IMR-90 (cell line): ENCODE measurements around the gene CACNA1D. TPM values are rescaled to one million over a fixed set of nuclear protein-coding genes. Genes with fewer than 3 reads are reported as not detected.

Experiments used
- ATAC-seq: fragments of 200-7000 bp; cut with Tn5 transposase; 2 replicates; pipeline ENCODE4 v1.9.1; 2020; ENCODE audit warnings: low read depth, mild to moderate bottlenecking, moderate library complexity
- BruUV-seq: library from RNA; stranded (reverse); fragments of 400-500 nt; replicated peaks from 2 replicates; lab custom pipeline; 2021; lab: Mats Ljungman, UMichigan
- CTCF ChIA-PET: fragments of 300-600 bp; formaldehyde crosslinking; extraction: SDS; loops from one replicate; lab custom pipeline; 2021; ENCODE audit warnings: antibody characterized with exemption; lab: Yijun Ruan, JAX
- POLR2A ChIA-PET: fragments of 300-600 bp; sonication (Branson Sonifier 250); formaldehyde crosslinking; loops from one replicate; lab custom pipeline; 2022; ENCODE audit warnings: antibody characterized with exemption; ENCODE audit not compliant: unreplicated experiment; lab: Charles Lee
- DNase-seq: peaks from one replicate; pipeline ENCODE4 v3.0.0; 2013
- H2AFZ ChIP-seq: replicated peaks from 2 replicates; pipeline ENCODE3; 2013; ENCODE audit warnings: low read length, mild to moderate bottlenecking; ENCODE audit not compliant: poor library complexity
- H2AK5ac ChIP-seq: 2 replicates; pipeline ENCODE4 v1.6.1; 2013; ENCODE audit warnings: low read depth, low read length, inconsistent platforms
- H2AK9ac ChIP-seq: replicated peaks from 2 replicates; pipeline ENCODE3; 2013; ENCODE audit warnings: mild to moderate bottlenecking, low read depth, low read length, moderate library complexity; ENCODE audit not compliant: poor library complexity
- H2BK120ac ChIP-seq: 2 replicates; pipeline ENCODE4 v1.6.1; 2013; ENCODE audit warnings: low read depth, low read length, inconsistent platforms
- H2BK15ac ChIP-seq: 3 replicates; pipeline ENCODE4 v1.6.1; 2013; ENCODE audit warnings: low read depth, low read length, inconsistent platforms
- H2BK20ac ChIP-seq: 2 replicates; pipeline ENCODE4 v1.6.1; 2013; ENCODE audit warnings: low read depth, mild to moderate bottlenecking, inconsistent platforms, low read length, moderate library complexity
- H2BK5ac ChIP-seq: 2 replicates; pipeline ENCODE4 v1.6.1; 2013; ENCODE audit warnings: mild to moderate bottlenecking, low read depth, low read length, inconsistent platforms; ENCODE audit not compliant: poor library complexity, severe bottlenecking
- H3K14ac ChIP-seq: replicated peaks from 2 replicates; pipeline ENCODE4 v1.6.1; 2013; ENCODE audit warnings: low read depth, low read length, inconsistent platforms
- H3K18ac ChIP-seq: 2 replicates; pipeline ENCODE4 v1.6.1; 2013; ENCODE audit warnings: low read depth, low read length, control low read depth
- H3K23ac ChIP-seq: 2 replicates; pipeline ENCODE4 v1.6.1; 2013; ENCODE audit warnings: low read depth, low read length, inconsistent platforms
- H3K27ac ChIP-seq: 2 replicates; pipeline ENCODE4 v1.5.1; 2013; ENCODE audit warnings: mild to moderate bottlenecking, control low read depth, low read length; ENCODE audit not compliant: insufficient read depth
- H3K27me3 ChIP-seq: 2 replicates; pipeline ENCODE4 v1.6.1; 2013; ENCODE audit warnings: low read length; ENCODE audit not compliant: control insufficient read depth, insufficient read depth
- H3K36me3 ChIP-seq: 2 replicates; pipeline ENCODE4 v1.6.1; 2013; ENCODE audit warnings: low read length, mixed read lengths; ENCODE audit not compliant: control insufficient read depth, insufficient read depth
- H3K4ac ChIP-seq: 2 replicates; pipeline ENCODE4 v1.6.1; 2013; ENCODE audit warnings: low read depth, low read length, inconsistent platforms
- H3K4me1 ChIP-seq: 2 replicates; pipeline ENCODE4 v1.6.1; 2013; ENCODE audit warnings: low read length, mixed read lengths; ENCODE audit not compliant: control insufficient read depth, insufficient read depth
- H3K4me2 ChIP-seq: 2 replicates; pipeline ENCODE4 v1.6.1; 2013; ENCODE audit warnings: low read depth, mild to moderate bottlenecking, control low read depth, low read length, moderate library complexity
- H3K4me3 ChIP-seq: 2 replicates; pipeline ENCODE4 v1.5.1; 2013; ENCODE audit warnings: low read depth, mild to moderate bottlenecking, control low read depth, low read length, moderate library complexity; ENCODE audit not compliant: insufficient read depth
- H3K56ac ChIP-seq: 2 replicates; pipeline ENCODE4 v1.6.1; 2013; ENCODE audit warnings: low read length, inconsistent platforms; ENCODE audit not compliant: insufficient read depth; ENCODE audit errors: extremely low read depth
- H3K79me1 ChIP-seq, 2 experiments: 2 replicates each; pipeline ENCODE4 v1.6.1; 2013; ENCODE audit warnings: low read length in 2 of 2, inconsistent platforms in 1 of 2, low read depth in 1 of 2
- H3K9ac ChIP-seq: 2 replicates; pipeline ENCODE4 v1.6.1; 2013; ENCODE audit warnings: low read depth, low read length, control low read depth
- H3K9me1 ChIP-seq: 2 replicates; pipeline ENCODE4 v1.6.1; 2013; ENCODE audit warnings: low read length, inconsistent platforms; ENCODE audit not compliant: insufficient read depth
- H3K9me3 ChIP-seq: 2 replicates; pipeline ENCODE4 v1.6.1; 2013; ENCODE audit warnings: low read length; ENCODE audit not compliant: control insufficient read depth, insufficient read depth
- H4K20me1 ChIP-seq: 2 replicates; pipeline ENCODE4 v1.6.1; 2013; ENCODE audit warnings: low read length, inconsistent platforms; ENCODE audit not compliant: insufficient read depth
- H4K5ac ChIP-seq: 2 replicates; pipeline ENCODE4 v1.6.1; 2013; ENCODE audit warnings: mild to moderate bottlenecking, low read depth, low read length, control low read depth
- H4K8ac ChIP-seq, 2 experiments: 2 replicates each; pipeline ENCODE4 v1.6.1; 2013; ENCODE audit warnings: low read depth in 2 of 2, low read length in 2 of 2, control low read depth in 1 of 2, inconsistent platforms in 1 of 2
- H4K91ac ChIP-seq: 2 replicates; pipeline ENCODE4 v1.6.1; 2013; ENCODE audit warnings: low read depth, low read length, inconsistent platforms; ENCODE audit not compliant: insufficient read depth
- BHLHE40 ChIP-seq: fragments of 150-350 bp; IDR thresholded peaks from 2 replicates; pipeline ENCODE4 v1.6.1; 2016; ENCODE audit warnings: mild to moderate bottlenecking, low read depth, low read length
- CEBPB ChIP-seq: IDR thresholded peaks from 2 replicates; pipeline ENCODE4 v1.6.1; 2012; ENCODE audit warnings: low read depth, low read length, improper control_type of control experiment
- CHD1 ChIP-seq: IDR thresholded peaks from 2 replicates; pipeline ENCODE4 v1.6.1; 2012; ENCODE audit warnings: low read depth, low read length, improper control_type of control experiment
- CTCF ChIP-seq: conservative IDR thresholded peaks from 2 replicates; pipeline ENCODE4 v1.5.1; 2012; ENCODE audit warnings: mild to moderate bottlenecking, low read depth, low read length, improper control_type of control experiment
- ELK1 ChIP-seq: fragments of 150-350 bp; IDR thresholded peaks from 2 replicates; pipeline ENCODE4 v1.6.1; 2016; ENCODE audit warnings: low read depth, mild to moderate bottlenecking, low read length, moderate library complexity, borderline replicate concordance
- FOS ChIP-seq: fragments of 150-350 bp; IDR thresholded peaks from 2 replicates; pipeline ENCODE4 v1.6.1; 2016; ENCODE audit warnings: low read depth, low read length
- MAFK ChIP-seq: IDR thresholded peaks from 2 replicates; pipeline ENCODE4 v1.6.1; 2012; ENCODE audit warnings: low read depth, low read length, improper control_type of control experiment
- MAZ ChIP-seq: IDR thresholded peaks from 2 replicates; pipeline ENCODE4 v1.6.1; 2012; ENCODE audit warnings: low read depth, mild to moderate bottlenecking, low read length, improper control_type of control experiment, moderate library complexity, borderline replicate concordance
- MXI1 ChIP-seq: IDR thresholded peaks from 2 replicates; pipeline ENCODE4 v1.6.1; 2012; ENCODE audit warnings: low read depth, mild to moderate bottlenecking, low read length, moderate library complexity, borderline replicate concordance
- NFE2L2 ChIP-seq: fragments of 150-350 bp; IDR thresholded peaks from 2 replicates; pipeline ENCODE4 v1.6.1; 2016; ENCODE audit warnings: low read depth, mild to moderate bottlenecking, low read length
- POLR2A ChIP-seq: IDR thresholded peaks from 2 replicates; pipeline ENCODE4 v1.6.1; 2012; ENCODE audit warnings: mild to moderate bottlenecking, low read depth, low read length
- RAD21 ChIP-seq: IDR thresholded peaks from 2 replicates; pipeline ENCODE4 v1.6.1; 2012; ENCODE audit warnings: low read length, improper control_type of control experiment
- RCOR1 ChIP-seq: IDR thresholded peaks from 2 replicates; pipeline ENCODE4 v1.6.1; 2012; ENCODE audit warnings: mild to moderate bottlenecking, low read length, improper control_type of control experiment; ENCODE audit not compliant: insufficient replicate concordance
- RFX5 ChIP-seq: IDR thresholded peaks from 2 replicates; pipeline ENCODE4 v1.8.0; 2012; ENCODE audit warnings: low read depth, mild to moderate bottlenecking, low read length, moderate library complexity
- SMC3 ChIP-seq: fragments of 150-350 bp; IDR thresholded peaks from 2 replicates; pipeline ENCODE4 v1.6.1; 2016; ENCODE audit warnings: low read depth, mild to moderate bottlenecking, antibody characterized with exemption, low read length, moderate library complexity
- USF2 ChIP-seq: fragments of 150-350 bp; IDR thresholded peaks from 2 replicates; pipeline ENCODE4 v1.6.1; 2017; ENCODE audit warnings: mild to moderate bottlenecking, antibody characterized with exemption, low read length, low read depth
- WGBS, 2 experiments: methylation state at CpG; one replicate each; pipeline versions ENCODE4 v1.1.5 to v1.1.7; 2013; ENCODE audit warnings: missing lambda C conversion rate in 2 of 2; ENCODE audit not compliant: insufficient read length in 1 of 2; ENCODE audit errors: extremely low coverage in 2 of 2; 5-methylcytosine and 5-hydroxymethylcytosine counted together
- dilution Hi-C: fragments of 300-500 bp; cut with HindIII; formaldehyde crosslinking; loops from one replicate; pipeline ENCODE4 v1.14.3; 2018; ENCODE audit warnings: low sequenced_read_pairs; ENCODE audit not compliant: unreplicated experiment
- in situ Hi-C: fragments of 300-500 bp; cut with MboI; formaldehyde crosslinking; loops from 3 replicates; pipeline ENCODE4 v1.14.3; 2019; ENCODE audit warnings: low sequenced_read_pairs, inconsistent platforms, mixed read lengths
- intact Hi-C: fragments of 100-400 bp; cut with micrococcal nuclease; formaldehyde crosslinking; loops from 2 replicates; pipeline ENCODE4 v1.10.0; 2022
- polyA plus RNA-seq, 3 experiments: library from polyadenylated mRNA; depleted of rRNA; stranded (reverse); fragments of >200 nt; gene quantifications; 2 replicates each; pipeline ENCODE4 v1.2.3, GENCODE V29; 2012; ENCODE audit warnings: low replicate concordance in 1 of 3
- total RNA-seq: library from RNA; depleted of rRNA; stranded (reverse); fragments of >200 nt; gene quantifications from 2 replicates; pipeline ENCODE4 v1.2.3, GENCODE V29; 2012

Gene CACNA1D
- total and polyA plus RNA-seq, 2 of the 4 experiments (the other 2 are of a cell fraction): 0.07 TPM; not detected in 1

- no peak overlapping the region for H2BK15ac ChIP-seq
- no peak overlapping the region for H3K4me3 ChIP-seq
- peaks cover 11% of the 10 kb centered on the region for H3K27me3 ChIP-seq
- no peaks in the 10 kb centered on the region for H3K4me1 ChIP-seq
- H4K8ac ChIP-seq: no peak overlapping the region
- H4K91ac ChIP-seq: no peak overlapping the region
- no peak overlapping the region for H2BK5ac ChIP-seq
- no peak overlapping the region for H2BK20ac ChIP-seq
- H3K4ac ChIP-seq: no peak overlapping the region
- TF ChIP-seq NFE2L2: no peak
- no peak for TF ChIP-seq MAFK
- TF ChIP-seq RAD21: no peak
- TF ChIP-seq CEBPB: no peak
- TF ChIP-seq BHLHE40: no peak
- no peak for TF ChIP-seq CHD1
- no peak for TF ChIP-seq SMC3
- no peak for TF ChIP-seq POLR2A
- TF ChIP-seq RFX5: no peak
- no peak for TF ChIP-seq RCOR1
- no peak for TF ChIP-seq USF2
- TF ChIP-seq MAZ: no peak
- no peak for TF ChIP-seq CTCF
- no peak for TF ChIP-seq MXI1
- TF ChIP-seq FOS: no peak
- TF ChIP-seq ELK1: no peak
- CTCF ChIA-PET: no interaction called here
- H2AK5ac ChIP-seq: no peak overlapping the region
- no peaks in the 10 kb centered on the region for H4K20me1 ChIP-seq
- H3K9me3 ChIP-seq: no peaks in the 10 kb centered on the region
- no peak overlapping the region for H3K18ac ChIP-seq
- WGBS, 2 experiments: no CpG with 5 or more reads among the region's 3 CpGs
- no peak overlapping the region for H2BK120ac ChIP-seq
- H3K9ac ChIP-seq: no peak overlapping the region
- no peak overlapping the region for H3K14ac ChIP-seq
- H3K36me3 ChIP-seq: no peaks in the 10 kb centered on the region
- no peak overlapping the region for H2AK9ac ChIP-seq
- POLR2A ChIA-PET: no interaction called here
- no peak overlapping the region for H3K56ac ChIP-seq
- ATAC-seq (no peak), DNase-seq (no peak)
- no peaks in the 10 kb centered on the region for H3K79me1 ChIP-seq
- no peaks in the 10 kb centered on the region for H3K9me1 ChIP-seq
- no peak overlapping the region for H4K5ac ChIP-seq
- no peak overlapping the region for H3K4me2 ChIP-seq
- no peak overlapping the region for H2AFZ ChIP-seq
- intact Hi-C loops (no loop called here), in situ Hi-C loops (no loop called here), dilution Hi-C loops (no loop called here)
- no peak overlapping the region for H3K27ac ChIP-seq
- no peak overlapping the region for H3K23ac ChIP-seq
- BruUV-seq: no TSS peak
These were observed 300.8 kb downstream of the CACNA1D start for GRCh38 chr3:53795176-53795575.
